ENCODE measurements around the gene BNIP3.

The BNIP3 gene

DNA sequence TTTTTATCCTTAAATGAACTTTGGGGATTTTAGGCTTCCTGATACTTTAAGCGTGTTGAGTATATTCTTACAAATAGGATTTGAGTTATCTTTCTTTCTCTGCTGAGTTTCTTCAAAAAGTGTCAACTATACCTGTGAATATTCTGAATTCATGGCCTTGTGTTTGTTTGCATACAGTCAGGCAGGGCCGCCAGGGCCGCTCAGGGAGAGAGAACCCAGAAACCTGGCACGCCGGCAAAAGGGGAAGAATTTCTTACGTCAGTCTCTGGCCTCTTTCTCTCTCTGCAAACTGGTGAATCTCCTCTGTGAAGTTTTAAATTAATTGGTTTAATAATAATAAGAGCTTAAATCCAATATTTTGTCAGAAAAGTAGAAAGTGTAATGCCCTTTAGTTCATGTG is 29.3 kb upstream of the BNIP3 start:
- no peaks in the 10 kb centered on the region for H3K4me1 Mint-ChIP-seq (ENCODE audit: low read depth)
- no peak for DNase-seq (ENCODE audit: low spot score)
- H3K27ac Mint-ChIP-seq = no peak overlapping the region
- no peak overlapping the region for H3K4me3 Mint-ChIP-seq
- no peaks in the 10 kb centered on the region for H3K9me3 Mint-ChIP-seq
- H3K27me3 Mint-ChIP-seq (ENCODE audit: low read depth) = peaks cover 20% of the 10 kb centered on the region
- no peaks in the 10 kb centered on the region for H3K36me3 Mint-ChIP-seq (ENCODE audit: low read depth)

DNA sequence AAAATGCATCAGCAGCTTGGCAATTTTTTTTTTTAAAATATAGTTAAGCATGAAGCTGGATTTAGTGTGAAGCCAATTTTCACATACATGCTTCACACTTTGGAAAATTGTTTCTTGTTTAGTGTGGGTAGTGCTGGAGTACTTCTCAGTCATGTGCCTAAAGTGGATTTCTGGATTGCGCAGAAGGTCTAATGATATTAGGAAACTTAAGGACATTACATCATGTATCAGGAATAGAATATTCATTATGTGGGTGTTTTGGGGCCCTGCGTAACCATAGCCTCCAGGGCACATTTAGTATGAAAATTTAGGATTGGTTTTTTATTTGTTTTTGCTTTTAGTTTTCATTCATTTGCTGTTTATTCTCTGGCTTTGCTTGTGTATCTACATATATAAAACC is 28.8 kb upstream of the BNIP3 start:
- DNase-seq (ENCODE audit: low spot score) = no peak
- Mint-ChIP-seq H3K27me3 (ENCODE audit: low read depth) (peaks cover 18% of the 10 kb centered on the region), H3K36me3 (ENCODE audit: low read depth) (no peaks in the 10 kb centered on the region), H3K27ac (no peak overlapping the region), H3K9me3 (peaks cover under 1% of the 10 kb centered on the region), H3K4me3 (no peak overlapping the region), H3K4me1 (ENCODE audit: low read depth) (no peaks in the 10 kb centered on the region)

DNA sequence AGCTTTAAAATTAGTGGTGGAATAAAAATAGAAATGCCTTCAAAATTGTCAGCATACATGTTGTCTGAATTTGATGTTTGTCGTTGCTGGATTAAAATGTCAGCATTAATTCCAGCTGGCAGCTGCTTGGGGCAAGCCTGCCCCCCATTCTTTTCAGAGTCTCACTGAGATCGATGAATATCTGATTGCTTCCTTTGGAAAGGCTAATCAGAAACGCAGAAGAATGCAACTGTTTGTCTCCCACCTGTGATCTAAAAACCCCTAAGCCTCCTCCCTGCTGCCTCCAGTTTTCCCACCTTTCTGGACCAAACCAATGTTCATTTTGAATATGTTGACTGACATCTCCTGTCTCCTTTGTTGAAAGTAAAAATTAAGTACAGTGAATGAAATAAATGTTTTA is 27.9 kb upstream of the BNIP3 start:
- Mint-ChIP-seq H3K9me3 (peaks cover 7% of the 10 kb centered on the region), H3K36me3 (ENCODE audit: low read depth) (no peaks in the 10 kb centered on the region), H3K4me3 (no peak overlapping the region), H3K27ac (no peak overlapping the region), H3K27me3 (ENCODE audit: low read depth) (peaks cover 18% of the 10 kb centered on the region), H3K4me1 (ENCODE audit: low read depth) (no peaks in the 10 kb centered on the region)
- no peak for DNase-seq (ENCODE audit: low spot score)

DNA sequence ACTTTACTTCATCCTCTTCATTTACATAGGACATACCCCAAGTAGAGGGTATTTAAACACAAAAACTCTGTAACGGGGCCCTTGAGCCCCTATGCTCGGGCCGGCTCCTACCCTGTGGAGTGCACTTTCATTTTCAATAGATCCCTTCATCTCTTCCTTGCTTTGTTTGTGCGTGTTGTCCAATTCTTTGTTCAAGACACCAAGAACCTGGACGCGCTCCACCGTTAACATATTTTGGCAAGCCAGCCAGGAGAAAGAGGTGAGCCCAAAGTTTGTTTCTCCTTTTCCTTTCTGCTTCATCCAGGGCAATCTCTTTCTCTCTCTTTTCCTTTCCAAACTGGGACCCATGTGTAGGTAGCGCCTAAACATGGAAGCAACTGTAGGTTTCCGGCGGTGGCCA is 26.0 kb upstream of the BNIP3 start:
- DNase-seq (ENCODE audit: low spot score) = no peak
- no peak overlapping the region for H3K4me3 Mint-ChIP-seq
- peaks cover 18% of the 10 kb centered on the region for H3K27me3 Mint-ChIP-seq (ENCODE audit: low read depth)
- no peaks in the 10 kb centered on the region for H3K36me3 Mint-ChIP-seq (ENCODE audit: low read depth)
- H3K4me1 Mint-ChIP-seq (ENCODE audit: low read depth) = no peaks in the 10 kb centered on the region
- peaks cover 7% of the 10 kb centered on the region for H3K9me3 Mint-ChIP-seq
- H3K27ac Mint-ChIP-seq = no peak overlapping the region

DNA sequence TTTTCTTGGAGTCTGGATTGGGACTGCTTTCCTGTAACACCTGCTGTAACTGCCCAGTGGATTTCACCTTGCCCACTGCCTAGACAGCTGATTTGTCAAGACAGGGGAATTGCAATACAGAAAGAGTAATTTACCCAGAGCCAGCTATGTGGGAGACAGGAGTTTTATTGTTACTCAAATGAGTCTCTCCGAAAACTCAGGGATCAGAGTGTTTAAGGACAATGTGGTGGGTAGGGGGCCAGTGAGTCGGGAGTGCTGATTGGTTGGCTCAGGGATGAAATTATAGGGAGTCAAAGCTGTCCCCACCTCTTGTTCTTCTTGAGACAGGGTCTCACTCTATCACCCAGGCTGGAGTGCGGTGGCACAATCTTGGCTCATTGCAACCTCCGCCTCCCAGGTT is 25.2 kb upstream of the BNIP3 start:
- no peak for DNase-seq (ENCODE audit: low spot score)
- Mint-ChIP-seq H3K27ac (no peak overlapping the region), H3K4me1 (ENCODE audit: low read depth) (no peaks in the 10 kb centered on the region), H3K36me3 (ENCODE audit: low read depth) (no peaks in the 10 kb centered on the region), H3K9me3 (peaks cover 7% of the 10 kb centered on the region), H3K4me3 (no peak overlapping the region), H3K27me3 (ENCODE audit: low read depth) (peaks cover 21% of the 10 kb centered on the region)

DNA sequence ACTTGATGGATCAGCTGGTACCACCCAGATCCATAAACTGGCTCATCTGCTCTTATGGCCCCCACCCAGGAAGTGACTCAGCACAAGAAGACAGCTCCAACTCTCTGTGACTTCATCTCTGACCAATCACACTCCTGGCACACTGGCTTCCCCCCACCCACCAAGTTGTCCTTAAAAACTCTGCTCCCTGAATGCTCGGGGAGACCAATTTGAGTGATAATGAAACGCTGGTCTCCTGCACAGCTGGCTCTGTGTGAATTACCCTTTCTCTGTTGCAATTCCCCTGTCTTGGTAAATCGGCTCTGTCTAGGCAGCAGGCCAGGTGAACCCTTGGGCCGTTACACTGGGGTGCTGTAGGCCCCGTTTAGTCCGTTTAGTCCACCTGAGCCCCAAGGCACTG is 23.4 kb upstream of the BNIP3 start:
- Mint-ChIP-seq H3K36me3 (ENCODE audit: low read depth) (no peaks in the 10 kb centered on the region), H3K4me1 (ENCODE audit: low read depth) (peaks cover 4% of the 10 kb centered on the region), H3K4me3 (no peak overlapping the region), H3K27me3 (ENCODE audit: low read depth) (peaks cover 14% of the 10 kb centered on the region), H3K27ac (no peak overlapping the region), H3K9me3 (peaks cover 7% of the 10 kb centered on the region)
- no peak for DNase-seq (ENCODE audit: low spot score)

DNA sequence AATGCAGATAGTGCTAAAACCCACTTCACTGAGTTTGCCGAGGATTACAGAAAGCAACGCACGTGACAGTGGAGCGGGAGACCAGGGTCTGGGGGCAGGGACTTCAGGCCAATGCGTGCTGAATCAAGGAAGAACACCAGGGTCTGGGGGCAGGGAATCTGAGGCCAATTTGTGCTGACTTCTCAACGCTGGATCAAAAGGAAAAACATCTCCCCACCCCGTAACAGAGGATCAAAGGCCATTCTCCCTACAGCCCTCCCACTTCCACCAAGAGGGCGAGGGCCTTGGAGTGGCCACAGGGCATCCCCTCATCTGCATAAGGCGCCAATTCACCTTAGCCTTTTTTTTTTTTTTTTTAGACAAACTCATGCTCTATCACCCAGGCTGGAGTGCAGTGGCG is 22.3 kb upstream of the BNIP3 start:
- H3K9me3 Mint-ChIP-seq = peaks cover 7% of the 10 kb centered on the region
- H3K4me1 Mint-ChIP-seq (ENCODE audit: low read depth) = peaks cover 4% of the 10 kb centered on the region
- no peaks in the 10 kb centered on the region for H3K36me3 Mint-ChIP-seq (ENCODE audit: low read depth)
- DNase-seq (ENCODE audit: low spot score) = no peak
- H3K27me3 Mint-ChIP-seq (ENCODE audit: low read depth) = peaks cover 5% of the 10 kb centered on the region
- no peak overlapping the region for H3K27ac Mint-ChIP-seq
- no peak overlapping the region for H3K4me3 Mint-ChIP-seq

DNA sequence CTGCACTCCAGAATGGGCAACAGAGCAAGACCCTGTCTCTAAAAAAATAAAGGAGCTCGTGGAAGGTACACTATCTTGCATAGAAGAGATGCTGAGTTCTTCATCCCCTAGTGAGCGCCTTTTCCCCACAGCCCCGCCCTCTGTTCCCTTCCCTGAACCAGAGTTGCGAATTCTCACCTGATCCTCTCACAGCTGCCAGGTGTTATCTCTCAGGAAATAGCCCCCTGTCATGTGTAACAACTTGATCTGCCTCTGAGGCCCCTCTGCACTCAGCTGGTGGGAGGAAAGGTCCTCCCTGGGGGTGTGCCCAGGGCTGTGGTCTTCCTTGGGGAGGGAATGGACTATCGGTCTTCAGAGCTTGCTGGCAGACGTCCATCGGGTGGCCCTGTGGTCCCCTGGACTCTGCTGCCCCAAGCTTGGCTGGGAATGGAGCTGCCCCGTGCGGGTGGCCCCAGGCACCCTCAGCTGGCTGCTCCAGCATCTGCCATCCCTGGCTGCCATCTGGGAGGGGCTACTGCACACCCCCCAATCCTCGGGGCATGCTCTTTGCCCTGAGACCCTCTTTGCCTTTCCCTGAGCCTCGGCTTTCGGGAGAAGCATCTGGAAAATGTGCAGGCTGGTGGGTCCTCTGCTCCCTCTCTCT is 21.7 kb upstream of the BNIP3 start:
- H3K9me3 Mint-ChIP-seq = peaks cover 7% of the 10 kb centered on the region
- no peak for DNase-seq (ENCODE audit: low spot score)
- H3K4me3 Mint-ChIP-seq = no peak overlapping the region
- H3K27me3 Mint-ChIP-seq (ENCODE audit: low read depth) = peaks cover 3% of the 10 kb centered on the region
- no peak overlapping the region for H3K27ac Mint-ChIP-seq
- no peaks in the 10 kb centered on the region for H3K36me3 Mint-ChIP-seq (ENCODE audit: low read depth)
- H3K4me1 Mint-ChIP-seq (ENCODE audit: low read depth) = peaks cover 4% of the 10 kb centered on the region

DNA sequence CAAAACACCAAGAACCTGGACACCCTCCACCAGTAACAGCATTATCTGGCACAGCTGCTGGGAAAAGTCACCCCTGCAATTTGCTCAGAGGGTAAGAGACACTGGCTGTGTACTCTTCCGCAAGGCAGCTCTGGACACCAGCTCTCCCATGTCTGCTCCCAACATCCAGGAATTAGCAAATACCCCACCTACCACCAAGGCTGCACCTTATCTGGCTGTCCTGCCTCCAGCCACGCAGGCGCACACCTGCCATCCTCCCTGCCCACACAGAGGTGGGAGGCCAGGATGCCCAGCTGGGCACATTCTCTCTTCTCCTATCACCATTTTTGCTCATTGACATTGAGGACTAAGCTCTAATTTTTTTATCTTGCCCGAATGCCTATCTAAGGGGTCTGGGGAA is 20.3 kb upstream of the BNIP3 start:
- H3K4me3 Mint-ChIP-seq = no peak overlapping the region
- H3K36me3 Mint-ChIP-seq (ENCODE audit: low read depth) = no peaks in the 10 kb centered on the region
- no peak for DNase-seq (ENCODE audit: low spot score)
- H3K9me3 Mint-ChIP-seq = peaks cover 7% of the 10 kb centered on the region
- peaks cover 3% of the 10 kb centered on the region for H3K27me3 Mint-ChIP-seq (ENCODE audit: low read depth)
- H3K4me1 Mint-ChIP-seq (ENCODE audit: low read depth) = peaks cover 4% of the 10 kb centered on the region
- H3K27ac Mint-ChIP-seq = no peak overlapping the region

DNA sequence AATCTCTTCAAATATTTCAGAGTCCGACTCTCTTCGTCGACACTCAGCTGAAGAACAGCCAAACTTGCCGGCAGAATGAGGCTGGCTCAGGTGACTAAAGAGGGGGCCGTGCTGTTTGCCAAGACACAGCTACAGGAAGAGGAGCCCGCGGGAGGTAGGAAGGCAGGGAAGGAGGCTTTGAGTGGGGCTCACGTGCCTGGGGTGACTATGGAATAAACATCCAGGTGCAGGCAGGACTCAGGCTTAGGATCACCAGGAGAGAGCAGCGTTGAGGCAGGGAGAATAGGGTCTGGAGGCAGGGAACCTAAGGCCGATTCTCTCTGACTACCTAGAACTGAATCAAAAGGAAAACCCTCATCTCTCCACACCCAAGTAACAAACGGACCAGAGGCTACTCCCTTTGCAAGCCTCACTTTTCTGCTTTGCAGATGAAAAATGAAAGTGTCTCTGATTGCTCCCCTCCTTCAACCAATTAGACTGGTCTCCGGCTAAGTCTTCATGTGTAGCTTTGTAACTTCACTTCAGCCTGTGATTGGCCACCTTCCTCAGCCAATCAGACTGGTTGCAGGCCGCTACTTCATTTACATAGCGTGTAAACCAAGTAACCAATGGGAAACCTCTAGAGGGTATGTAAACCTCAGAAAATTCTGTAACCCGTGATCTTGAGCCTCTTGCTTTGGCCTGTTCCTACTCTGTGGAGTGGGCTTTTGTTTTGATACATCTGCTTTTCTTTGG is 19.7 kb upstream of the BNIP3 start:
- H3K9me3 Mint-ChIP-seq = peaks cover 7% of the 10 kb centered on the region
- H3K36me3 Mint-ChIP-seq (ENCODE audit: low read depth) = no peaks in the 10 kb centered on the region
- H3K27me3 Mint-ChIP-seq (ENCODE audit: low read depth) = peaks cover 3% of the 10 kb centered on the region
- peaks cover 4% of the 10 kb centered on the region for H3K4me1 Mint-ChIP-seq (ENCODE audit: low read depth)
- no peak overlapping the region for H3K27ac Mint-ChIP-seq
- DNase-seq (ENCODE audit: low spot score) = no peak
- no peak overlapping the region for H3K4me3 Mint-ChIP-seq

DNA sequence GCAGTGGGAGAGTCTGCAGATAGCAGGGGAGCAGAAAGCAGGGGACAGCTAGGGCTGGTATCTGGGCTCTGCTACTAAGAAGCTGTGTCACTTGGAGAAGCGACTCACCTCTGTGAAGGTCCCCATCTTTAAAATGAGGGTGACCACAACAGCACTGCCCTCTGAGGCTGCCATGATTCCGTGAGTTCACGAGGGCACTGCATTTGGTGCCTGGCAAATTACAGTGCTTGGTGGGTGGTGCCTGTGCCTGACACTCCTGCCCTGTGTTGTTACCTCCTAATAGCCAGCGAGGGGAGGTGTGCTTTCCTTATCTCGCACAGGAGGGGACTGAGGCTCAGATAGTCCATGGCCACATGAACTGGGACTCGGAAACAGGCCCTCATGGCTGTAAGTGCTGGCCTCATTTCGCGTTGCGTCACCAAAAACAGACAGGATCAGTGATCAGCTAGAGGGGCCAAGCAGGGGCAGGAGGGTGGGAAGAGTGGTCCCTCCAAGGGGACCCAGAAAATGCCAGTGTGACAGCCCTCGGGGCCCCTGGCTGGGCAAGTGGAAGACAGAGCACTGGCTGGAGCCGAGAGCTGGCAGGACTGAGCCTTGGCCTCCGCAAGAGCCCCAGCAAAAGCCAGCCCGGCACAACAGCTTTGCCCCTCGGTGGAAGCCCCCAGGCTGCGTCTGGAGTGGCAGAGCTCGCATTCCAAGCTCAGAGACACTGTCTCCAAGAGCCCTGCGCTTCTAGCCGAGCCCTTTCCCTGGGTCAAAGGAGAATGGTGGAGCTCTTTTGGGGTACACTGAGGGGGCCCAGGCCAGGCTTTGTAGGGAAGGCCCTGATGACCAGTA is 17.3 kb upstream of the BNIP3 start:
- no peak for DNase-seq (ENCODE audit: low spot score)
- H3K9me3 Mint-ChIP-seq = no peaks in the 10 kb centered on the region
- no peak overlapping the region for H3K27ac Mint-ChIP-seq
- peaks cover 4% of the 10 kb centered on the region for H3K4me1 Mint-ChIP-seq (ENCODE audit: low read depth)
- no peak overlapping the region for H3K4me3 Mint-ChIP-seq
- no peaks in the 10 kb centered on the region for H3K36me3 Mint-ChIP-seq (ENCODE audit: low read depth)
- peaks cover 3% of the 10 kb centered on the region for H3K27me3 Mint-ChIP-seq (ENCODE audit: low read depth)

DNA sequence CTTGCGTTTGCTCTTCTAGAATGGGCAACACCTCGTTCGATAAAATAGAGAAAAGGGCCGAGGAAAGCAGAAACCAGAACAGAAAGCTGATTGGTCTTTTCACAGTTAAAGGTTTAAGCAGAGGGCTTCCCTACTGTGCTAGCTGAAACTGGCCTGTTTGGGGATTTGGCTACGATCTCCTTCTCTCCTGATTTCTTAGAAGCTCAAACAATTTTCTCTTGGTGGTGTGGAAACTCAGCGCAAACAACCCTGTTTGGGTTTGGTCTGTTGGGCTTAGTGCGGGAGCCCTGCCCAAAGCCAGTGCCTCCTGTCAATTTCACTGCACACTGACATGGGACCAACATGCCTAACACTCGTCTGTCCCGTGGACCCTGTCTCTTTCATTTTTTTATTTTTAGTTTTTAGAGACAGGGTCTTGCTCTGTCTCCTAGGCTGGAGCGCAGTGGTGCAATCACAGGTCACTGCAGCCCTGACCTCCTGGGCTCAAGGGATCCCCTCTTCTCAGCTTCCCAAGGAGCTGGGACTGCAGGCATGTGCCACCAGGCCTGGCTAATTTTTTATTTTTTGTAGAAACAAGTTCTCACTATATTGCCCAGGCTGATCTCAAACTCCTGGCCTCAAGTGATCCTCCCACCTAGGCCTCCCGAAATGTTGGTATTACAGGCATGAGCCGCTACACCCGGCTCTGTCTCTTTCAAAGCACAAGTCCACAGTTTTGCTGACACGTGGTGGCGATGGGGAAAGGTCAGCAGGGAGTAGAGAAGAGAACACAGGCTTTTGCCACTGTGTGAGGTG is 16.5 kb upstream of the BNIP3 start:
- no peaks in the 10 kb centered on the region for H3K36me3 Mint-ChIP-seq (ENCODE audit: low read depth)
- DNase-seq (ENCODE audit: low spot score) = no peak
- H3K27ac Mint-ChIP-seq = no peak overlapping the region
- H3K4me3 Mint-ChIP-seq = no peak overlapping the region
- H3K27me3 Mint-ChIP-seq (ENCODE audit: low read depth) = peaks cover 3% of the 10 kb centered on the region
- H3K9me3 Mint-ChIP-seq = no peaks in the 10 kb centered on the region
- H3K4me1 Mint-ChIP-seq (ENCODE audit: low read depth) = peaks cover 4% of the 10 kb centered on the region

DNA sequence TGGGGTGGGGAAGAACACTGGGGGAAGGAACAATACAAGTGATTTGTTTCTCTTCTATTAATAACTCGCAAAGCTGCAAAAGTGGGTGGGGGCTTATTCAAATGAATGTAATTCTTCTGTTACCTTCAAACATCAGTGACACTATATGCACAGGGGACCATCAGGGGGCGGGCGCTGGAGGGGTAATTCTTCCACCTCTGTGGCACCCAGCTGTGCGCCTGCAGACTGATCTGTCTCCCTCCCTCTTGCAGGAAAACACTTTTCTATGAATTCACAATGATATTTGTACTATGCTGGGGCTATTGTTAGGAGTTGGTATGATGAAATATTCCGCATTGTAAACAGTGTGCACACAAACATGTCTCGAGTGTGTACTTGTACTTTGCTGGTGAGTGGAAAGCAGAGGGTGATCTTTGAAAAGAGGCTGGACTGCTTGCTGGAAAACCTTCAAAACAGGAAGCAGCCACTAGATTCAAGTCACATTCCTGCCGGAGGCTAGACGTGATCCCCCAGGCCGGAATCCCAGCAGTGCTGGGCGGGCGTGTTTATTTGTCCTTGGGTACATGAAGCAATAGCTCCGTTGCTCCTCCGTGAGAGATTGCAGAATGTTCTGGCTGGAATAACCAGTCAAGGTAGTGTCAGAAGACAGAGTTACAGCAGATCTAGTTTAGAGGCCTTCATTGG is 15.8 kb upstream of the BNIP3 start:
- H3K27ac Mint-ChIP-seq = no peak overlapping the region

More for the DNA sequence above, 15.8 kb upstream of the BNIP3 start:
- no peaks in the 10 kb centered on the region for H3K9me3 Mint-ChIP-seq
- no peak for DNase-seq (ENCODE audit: low spot score)
- H3K36me3 Mint-ChIP-seq (ENCODE audit: low read depth) = no peaks in the 10 kb centered on the region
- H3K4me1 Mint-ChIP-seq (ENCODE audit: low read depth) = peaks cover 4% of the 10 kb centered on the region
- peaks cover 6% of the 10 kb centered on the region for H3K27me3 Mint-ChIP-seq (ENCODE audit: low read depth)
- H3K4me3 Mint-ChIP-seq = no peak overlapping the region
